HepG2 (cell line): ENCODE results near the gene CCDC87. TPM values are rescaled to one million over a fixed set of nuclear protein-coding genes. Genes with fewer than 3 reads are reported as not detected.

Experiments used
- FOXK2 ChIP-seq: fragments of 450-650 bp; IDR thresholded peaks from 2 replicates; pipeline ENCODE4 v1.6.1; 2016
- GABPB1 ChIP-seq: IDR thresholded peaks from 2 replicates; pipeline ENCODE4 v1.6.1; 2016; ENCODE audit warnings: mild to moderate bottlenecking, missing genetic modification reagents, moderate library complexity, missing compliant biosample characterization
- HNF4A ChIP-seq: sonication (generic); formaldehyde crosslinking; IDR thresholded peaks from 2 replicates; pipeline ENCODE4 v1.4.0; 2020; ENCODE audit warnings: missing genetic modification reagents
- NFAT5 ChIP-seq: sonication (generic); formaldehyde crosslinking; IDR thresholded peaks from 2 replicates; pipeline ENCODE4 v1.4.0; 2020; ENCODE audit warnings: missing genetic modification reagents
- PAXIP1 ChIP-seq: sonication (generic); formaldehyde crosslinking; conservative IDR thresholded peaks from 2 replicates; pipeline ENCODE4 v1.4.0; 2020; ENCODE audit warnings: mild to moderate bottlenecking, missing genetic modification reagents, moderate library complexity
- PPARG ChIP-seq: conservative IDR thresholded peaks from 2 replicates; pipeline ENCODE4 v1.6.1; 2016; ENCODE audit warnings: missing biosample characterization, missing genetic modification reagents
- RFXANK ChIP-seq: IDR thresholded peaks from 2 replicates; pipeline ENCODE4 v1.6.1; 2016
- SOX5 ChIP-seq: IDR thresholded peaks from 2 replicates; pipeline ENCODE4 v1.6.1; 2016; ENCODE audit warnings: borderline replicate concordance
- SRSF1 ChIP-seq: fragments of 200-400 bp; formaldehyde crosslinking; optimal IDR thresholded peaks from 2 replicates; pipeline ENCODE3; 2017; ENCODE audit warnings: mild to moderate bottlenecking, low read depth, low read length, moderate library complexity
- TCF7 ChIP-seq: sonication (generic); IDR thresholded peaks from 2 replicates; pipeline ENCODE4 v1.6.1; 2016; ENCODE audit warnings: antibody characterized with exemption, low read depth
- ZBTB38 ChIP-seq: sonication (generic); formaldehyde crosslinking; IDR thresholded peaks from 2 replicates; pipeline ENCODE4 v1.5.1; 2020; ENCODE audit warnings: mild to moderate bottlenecking, missing genetic modification reagents
- ZKSCAN1 ChIP-seq: fragments of 150-350 bp; IDR thresholded peaks from 2 replicates; pipeline ENCODE4 v1.6.1; 2014; ENCODE audit warnings: low read length
- ZNF687 ChIP-seq: sonication (generic); formaldehyde crosslinking; IDR thresholded peaks from 2 replicates; pipeline ENCODE4 v1.5.1; 2020; ENCODE audit warnings: mild to moderate bottlenecking, missing genetic modification reagents, moderate library complexity
- ZNF816 ChIP-seq: sonication (generic); formaldehyde crosslinking; IDR thresholded peaks from 2 replicates; pipeline ENCODE4 v1.8.0; 2022; ENCODE audit warnings: missing genetic modification reagents, mild to moderate bottlenecking, borderline replicate concordance
- polyA plus RNA-seq, 8 experiments: library from polyadenylated mRNA; depleted of rRNA in 3 of 8; stranded (reverse) in 7 of 8; unstranded in 1 of 8; fragments of >200 nt; fragmentation: Illumina TruSeq in 4 of 8; extraction: Trizol in 4 of 8; gene quantifications; 2 replicates each; pipeline versions ENCODE4 v1.2.1 to v1.2.3, GENCODE V29; 2011 to 2016; ENCODE audit warnings: low read depth in 4 of 8, missing spikeins in 1 of 8, mixed read lengths in 1 of 8; ENCODE audit not compliant: insufficient read depth in 1 of 8
- total RNA-seq, 5 experiments: library from RNA; depleted of rRNA; stranded (reverse); fragments of >200 nt; fragmentation: Illumina TruSeq; extraction: Trizol; gene quantifications; 2 replicates each; pipeline ENCODE4 v1.2.3, GENCODE V29; 2016; ENCODE audit warnings: low read depth in 1 of 5

Gene CCDC87
- total and polyA plus RNA-seq, 2 of the 13 experiments (the other 11 are each of a cell fraction or from before 2014, with no cell fraction given), result 0.05 to 0.42 TPM

GRCh38 chr11:66589996-66590675, 2.7 kb downstream of the CCDC87 start (continued):
- TF ChIP-seq TCF7 (peak; percentile 77), SRSF1 (no peak), ZBTB38 (CRISPR knock-in tag) (0 out of 2 replicates have a peak, but pooled peaks have one; percentile 20), PPARG (CRISPR knock-in tag) (0 out of 2 replicates have a peak, but pooled peaks have one; percentile 32), NFAT5 (CRISPR knock-in tag) (no peak), ZNF816 (no peak), ZNF687 (CRISPR knock-in tag) (peak; percentile 25; the same call in 1 of the 2 replicates), PAXIP1 (CRISPR knock-in tag) (peak; percentile 36; the same call in 1 of the 2 replicates), HNF4A (peak; percentile 68), SOX5 (CRISPR knock-in tag) (peak; percentile 76; the same call in 1 of the 2 replicates), GABPB1 (CRISPR knock-in tag) (no peak), RFXANK (CRISPR knock-in tag) (no peak), FOXK2 (no peak), ZKSCAN1 (no peak)
